Heart left ventricle (tissue), 16 donors: ENCODE data around the gene PRR5. TPM values are rescaled to one million over a fixed set of nuclear protein-coding genes. Genes with fewer than 3 reads are reported as not detected.

Source experiments
- ATAC-seq, 4 donors: fragments of 200-7000 bp; cut with Tn5 transposase; one replicate each; pipeline ENCODE4 v1.9.1; 2020 to 2022; ENCODE audit warnings: moderate library complexity in 4 of 4, mild to moderate bottlenecking in 3 of 4, moderate number of reproducible peaks in 1 of 4
- DNase-seq, 5 donors: peaks; one replicate each; pipeline ENCODE4 v3.0.0-alpha.2; 2020
- H3K27ac ChIP-seq, 12 donors: fragments of 200-600 bp; sonication (generic) in 4 of 12; one replicate each; pipeline versions ENCODE4 v1.5.0 to v1.8.0; 2016 to 2022; ENCODE audit warnings: mild to moderate bottlenecking in 2 of 12
- H3K27me3 ChIP-seq, 9 donors: fragments of 200-600 bp; sonication (generic) in 2 of 9; one replicate each; pipeline versions ENCODE4 v1.5.1 to v1.8.0; 2016 to 2022; ENCODE audit warnings: mild to moderate bottlenecking in 3 of 9
- H3K36me3 ChIP-seq, 9 donors: fragments of 200-600 bp; sonication (generic) in 2 of 9; one replicate each; pipeline versions ENCODE4 v1.5.0 to v1.8.0; 2018 to 2022; ENCODE audit warnings: mild to moderate bottlenecking in 2 of 9
- H3K4me1 ChIP-seq, 12 donors: fragments of 200-600 bp; sonication (generic) in 4 of 12; one replicate each; pipeline versions ENCODE4 v1.5.0 to v1.8.0; 2016 to 2022; ENCODE audit warnings: mild to moderate bottlenecking in 3 of 12
- H3K4me3 ChIP-seq, 12 donors: fragments of 200-600 bp; sonication (generic) in 4 of 12; one replicate each; pipeline versions ENCODE4 v1.5.0 to v1.8.0; 2017 to 2022; ENCODE audit warnings: mild to moderate bottlenecking in 9 of 12, moderate library complexity in 4 of 12
- H3K9me3 ChIP-seq, 12 donors: fragments of 200-600 bp; sonication (generic) in 4 of 12; one replicate each; pipeline versions ENCODE4 v1.5.0 to v1.8.0; 2016 to 2022; ENCODE audit warnings: mild to moderate bottlenecking in 1 of 12
- POLR2A ChIP-seq, 2 donors: fragments of 450-650 bp; IDR thresholded peaks; one replicate each; pipeline ENCODE4 v1.6.1; 2017; ENCODE audit warnings: antibody characterized with exemption in 2 of 2, mild to moderate bottlenecking in 2 of 2, moderate library complexity in 2 of 2
- WGBS, 4 donors: extraction: QIAGEN DNeasy Blood & Tissue Kit in 2 of 4; methylation state at CpG; one replicate each; pipeline versions ENCODE4 v1.1.5 to v1.1.7; 2013 to 2018; 5-methylcytosine and 5-hydroxymethylcytosine counted together
- intact Hi-C, 10 donors: fragments of 100-400 bp; cut with DNase I; formaldehyde crosslinking; loops; one replicate each; pipeline versions ENCODE4 v1.11.1 to v1.14.2; 2022
- polyA plus RNA-seq, 2 donors: library from polyadenylated mRNA; stranded (reverse); fragments of 200-250 nt; gene quantifications; one replicate each; pipeline ENCODE4 v1.2.3, GENCODE V29; 2013
- total RNA-seq, 9 donors: library from RNA; depleted of rRNA in 2 of 9; stranded (reverse); fragments of >200 nt in 2 of 9; fragmentation: NEBNext Ultra II Directional in 3 of 9; extraction: Animal tissue kit (Norgen Biotek cat#: 25700) in 3 of 9; gene quantifications; one replicate each; pipeline versions ENCODE4 v1.1.0 to v1.2.4, GENCODE V29; 2016 to 2023
- TF ChIP-seq, protein P1 (sequence below), 12 donors: fragments of 200-600 bp; sonication (generic) in 4 of 12; IDR thresholded peaks; one replicate each; pipeline versions ENCODE4 v1.5.0 to v1.8.0; 2018 to 2022; ENCODE audit warnings: antibody characterized with exemption in 12 of 12, mild to moderate bottlenecking in 5 of 12
- donor health status: ischemic (EF 13 %, LVEDD 7.1; RV severe dilation, severe dysfunction).
- donor health status: healthy with polysubstance abuse.
- donor health status: DM: no; HTN: yes; CAD: no.
- donor health status: DM: no; HTN: no; CAD: no.
- donor health status: ischemic (EF 25% LVEDD 6.9; RV normal size, moderate dysfunction).
- donor health status: ischemic (EF 25% LVEDD 5.7; RV mildly dilated, moderate dysfunction).
- donor health status: healthy.
- donor health status: DM: yes; HTN: yes; CAD: no.
- donor health status: ischemic (EF 35%, LVEDD 5.7; RV mildly dilated, moderate dysfunction).
- donor health status: nonischemic (EF 11% LVEDD 7.7; RV severe dilation, severe dysfunction).
- donor health status: DM: yes; HTN: yes; CAD: no.
- donor health status: PGD.
- donor health status: ischemic (EF 29% LVEDD 5.4; RV normal size, mild dysfunction).
- donor health status: nonischemic (EF 23%, LVEDD 6.1; RV moderate dilation, normal function).

The PRR5 gene
- total and polyA plus RNA-seq, 11 donors = 1.6 to 9.5 (median 2.2) TPM

DNA sequence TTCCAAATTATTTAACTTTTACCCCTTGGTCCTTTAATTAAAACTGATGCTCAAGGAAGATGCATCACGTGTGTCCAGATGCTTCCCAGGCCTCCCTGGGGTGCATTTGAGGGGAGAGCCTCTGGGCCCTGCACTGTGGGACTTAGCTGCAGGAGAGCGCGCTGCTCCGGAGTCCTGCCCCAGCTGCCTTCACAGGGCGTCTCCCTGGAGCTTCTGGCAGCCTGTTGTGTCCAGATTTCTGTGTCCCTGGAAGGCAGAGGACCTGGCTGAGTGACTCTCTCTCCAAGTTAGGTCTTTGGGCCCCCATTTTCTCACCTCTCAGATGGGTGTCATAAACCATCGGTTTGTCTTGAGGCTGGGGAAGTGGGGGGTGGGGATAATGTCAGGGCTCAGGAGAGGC lies 53.4 kb downstream of the PRR5 start:
- TF ChIP-seq, protein P1, sequence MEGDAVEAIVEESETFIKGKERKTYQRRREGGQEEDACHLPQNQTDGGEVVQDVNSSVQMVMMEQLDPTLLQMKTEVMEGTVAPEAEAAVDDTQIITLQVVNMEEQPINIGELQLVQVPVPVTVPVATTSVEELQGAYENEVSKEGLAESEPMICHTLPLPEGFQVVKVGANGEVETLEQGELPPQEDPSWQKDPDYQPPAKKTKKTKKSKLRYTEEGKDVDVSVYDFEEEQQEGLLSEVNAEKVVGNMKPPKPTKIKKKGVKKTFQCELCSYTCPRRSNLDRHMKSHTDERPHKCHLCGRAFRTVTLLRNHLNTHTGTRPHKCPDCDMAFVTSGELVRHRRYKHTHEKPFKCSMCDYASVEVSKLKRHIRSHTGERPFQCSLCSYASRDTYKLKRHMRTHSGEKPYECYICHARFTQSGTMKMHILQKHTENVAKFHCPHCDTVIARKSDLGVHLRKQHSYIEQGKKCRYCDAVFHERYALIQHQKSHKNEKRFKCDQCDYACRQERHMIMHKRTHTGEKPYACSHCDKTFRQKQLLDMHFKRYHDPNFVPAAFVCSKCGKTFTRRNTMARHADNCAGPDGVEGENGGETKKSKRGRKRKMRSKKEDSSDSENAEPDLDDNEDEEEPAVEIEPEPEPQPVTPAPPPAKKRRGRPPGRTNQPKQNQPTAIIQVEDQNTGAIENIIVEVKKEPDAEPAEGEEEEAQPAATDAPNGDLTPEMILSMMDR (IDR thresholded peaks at IDR 0.05) = no peak
- TF ChIP-seq POLR2A (IDR thresholded peaks at IDR 0.05) = no peak
- Histone ChIP-seq H3K27me3 (peaks cover 11 to 57% (median 43%) of the 10 kb centered on the region in 9 donors), H3K4me1 (peaks cover 0 to 9% (median 0%) of the 10 kb centered on the region in 12 donors), H3K9me3 (peaks cover 0 to 9% (median 0%) of the 10 kb centered on the region in 12 donors), H3K4me3 (no peak overlapping the region), H3K27ac (no peak overlapping the region), H3K36me3 (no peaks in the 10 kb centered on the region)
- no peak for ATAC-seq
- intact Hi-C loops = no loop called here
- WGBS, 4 donors = 28 to 47% (median 38%) methylated on average over 6 of the region's 6 CpGs
- DNase-seq = no peak

DNA sequence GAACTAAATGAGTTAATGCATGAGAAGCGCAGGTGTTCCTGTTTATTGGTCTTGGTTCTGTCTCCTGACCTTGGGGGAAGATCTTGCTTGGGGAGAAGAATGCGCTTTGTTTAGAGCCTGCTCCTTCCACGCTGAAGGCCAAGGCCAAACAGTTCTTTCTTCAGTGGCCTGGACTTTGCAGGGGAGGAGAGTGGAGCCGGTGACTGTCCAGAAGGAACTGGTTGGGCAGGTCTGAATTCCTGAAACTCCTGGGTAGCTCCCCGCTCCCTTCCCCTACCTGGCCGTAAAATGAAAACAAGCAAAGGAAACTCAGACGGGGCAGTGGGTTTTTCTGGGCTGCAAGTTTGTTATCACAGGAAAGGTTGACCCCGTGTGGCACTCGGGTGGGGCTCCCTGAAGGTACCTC lies 54.0 kb downstream of the PRR5 start:
- intact Hi-C loops = no loop called here
- Histone ChIP-seq H3K27me3 (peaks cover 8 to 54% (median 37%) of the 10 kb centered on the region in 9 donors), H3K9me3 (peaks cover 0 to 8% (median 0%) of the 10 kb centered on the region in 12 donors), H3K4me1 (peaks cover 0 to 9% (median 0%) of the 10 kb centered on the region in 12 donors), H3K27ac (no peak overlapping the region), H3K36me3 (no peaks in the 10 kb centered on the region), H3K4me3 (no peak overlapping the region)
- 40 to 51% (median 45%) methylated on average over 8 to 9 of the region's 9 CpGs for WGBS, 4 donors
- ATAC-seq = no peak
- no peak for DNase-seq
- TF ChIP-seq, protein P1 (IDR thresholded peaks at IDR 0.05) = no peak
- no peak for TF ChIP-seq POLR2A (IDR thresholded peaks at IDR 0.05)

DNA sequence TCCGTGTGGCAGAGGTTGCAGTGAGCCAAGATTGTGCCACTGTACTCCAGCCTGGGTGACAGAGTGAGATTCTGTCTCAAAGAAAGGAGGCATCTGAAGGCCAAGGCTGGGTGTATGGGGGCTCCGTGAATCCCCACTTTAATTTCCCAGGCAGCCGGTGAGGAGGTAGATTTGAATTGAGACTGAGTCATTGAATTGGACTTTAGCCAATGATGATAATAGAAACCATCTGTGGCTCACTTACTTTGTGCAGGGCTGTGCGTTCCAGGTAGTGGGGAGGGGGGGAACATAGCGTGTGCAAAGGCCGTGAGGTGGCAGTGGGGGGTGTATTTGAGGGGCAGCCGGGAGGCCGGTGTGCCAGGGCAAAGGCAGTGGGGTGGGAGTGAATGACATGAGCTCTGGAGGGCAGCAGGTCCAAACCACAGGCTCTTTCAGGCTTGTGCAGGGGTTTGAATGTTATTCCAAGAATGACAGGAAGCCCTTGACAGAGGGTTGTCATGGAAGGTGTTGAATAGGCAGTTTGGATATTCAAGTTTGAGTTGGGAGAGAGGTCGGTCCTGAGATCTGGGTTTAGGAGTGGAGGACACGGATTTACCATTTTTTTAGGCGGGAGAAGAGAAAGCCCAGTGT lies 56.5 kb downstream of the PRR5 start:
- DNase-seq (no peak), ATAC-seq (no peak)
- TF ChIP-seq POLR2A (IDR thresholded peaks at IDR 0.05) = no peak
- TF ChIP-seq, protein P1 (IDR thresholded peaks at IDR 0.05) = no peak
- Histone ChIP-seq H3K27ac (no peak overlapping the region), H3K4me3 (no peak overlapping the region), H3K4me1 (no peaks in the 10 kb centered on the region), H3K9me3 (no peaks in the 10 kb centered on the region), H3K36me3 (no peaks in the 10 kb centered on the region), H3K27me3 (peaks cover 0 to 29% (median 15%) of the 10 kb centered on the region in 9 donors)
- intact Hi-C loops = no loop called here
- 39 to 49% (median 42%) methylated on average over 11 of the region's 11 CpGs for WGBS, 4 donors

DNA sequence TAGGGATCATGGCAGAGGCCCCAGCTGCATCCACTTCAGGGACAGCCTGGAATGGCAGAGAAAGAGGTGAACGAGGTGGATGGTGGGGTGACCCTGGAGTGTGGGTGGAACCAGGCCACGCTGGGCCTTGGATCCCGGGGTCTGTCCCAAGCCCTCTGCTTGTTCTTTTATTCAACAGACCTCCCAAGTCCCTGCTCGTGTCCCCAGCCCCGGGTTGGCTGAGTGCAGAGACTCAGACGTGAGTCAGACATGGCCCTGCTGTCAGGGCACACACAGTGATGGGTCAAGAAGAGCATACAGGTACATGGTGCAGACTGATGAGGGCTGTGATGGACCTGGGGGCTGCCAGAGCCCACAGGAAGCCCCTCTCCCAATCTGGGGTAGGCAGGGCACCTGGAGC lies 57.0 kb downstream of the PRR5 start:
- H3K4me3 ChIP-seq = no peak overlapping the region
- H3K27ac ChIP-seq = no peak overlapping the region
- intact Hi-C loops = no loop called here
- H3K27me3 ChIP-seq = peaks cover 0 to 23% (median 10%) of the 10 kb centered on the region in 9 donors
- WGBS, 4 donors = 61 to 74% (median 72%) methylated on average over 6 of the region's 6 CpGs
- no peak for TF ChIP-seq POLR2A (IDR thresholded peaks at IDR 0.05)
- TF ChIP-seq, protein P1 (IDR thresholded peaks at IDR 0.05) = no peak
- ATAC-seq = no peak
- H3K36me3 ChIP-seq = no peaks in the 10 kb centered on the region
- no peaks in the 10 kb centered on the region for H3K4me1 ChIP-seq
- H3K9me3 ChIP-seq = no peaks in the 10 kb centered on the region
- no peak for DNase-seq
